Body of pancreas (tissue), 4 donors: Measurements from ENCODE around the gene FMOD. TPM values are rescaled to one million over a fixed set of nuclear protein-coding genes. Genes with fewer than 3 reads are reported as not detected.
"Not testable (repeated sequence)": the region's sequence is repeated elsewhere in the genome, so short reads cannot be mapped to it uniquely, and the experiment has no call there.

Source experiments
- ATAC-seq: fragments of 150-250 bp; one replicate; pipeline ENCODE4 v1.9.1; 2016
- DNase-seq, 4 donors: peaks; one replicate each; pipeline ENCODE4 v3.0.0-alpha.2; 2019
- H3K27ac ChIP-seq, 4 donors: fragments of 200-600 bp; sonication (generic); 1 replicate in 3 of 4; 2 replicates in 1 of 4; pipeline versions ENCODE4 v1.5.1 to v1.6.1; 2016 to 2019; ENCODE audit warnings: mild to moderate bottlenecking in 1 of 4, mixed read lengths in 1 of 4, moderate library complexity in 1 of 4
- H3K27me3 ChIP-seq, 2 donors: fragments of 200-600 bp; sonication (generic); one replicate each; pipeline ENCODE4 v1.6.0; 2016; ENCODE audit warnings: mild to moderate bottlenecking in 1 of 2
- H3K36me3 ChIP-seq, 2 donors: fragments of 200-600 bp; sonication (generic); replicated peaks in 1 of 2; 2 replicates each; pipeline ENCODE4 v1.5.1; 2016; ENCODE audit warnings: low read depth in 2 of 2; ENCODE audit not compliant: insufficient read depth in 1 of 2
- H3K4me1 ChIP-seq: fragments of 200-600 bp; sonication (generic); one replicate; pipeline ENCODE4 v1.6.0; 2016
- H3K4me3 ChIP-seq, 2 donors: fragments of 200-600 bp; sonication (generic); 1 replicate in 1 of 2; 2 replicates in 1 of 2; pipeline ENCODE4 v1.5.1; 2016 to 2019
- H3K9me3 ChIP-seq, 3 donors: fragments of 200-600 bp; sonication (generic); 1 replicate in 2 of 3; 2 replicates in 1 of 3; pipeline ENCODE4 v1.5.1; 2016
- CTCF ChIP-seq, 7 experiments: fragments of 450-650 bp in 4 of 7; fragments of 200-600 bp in 3 of 7; sonication (generic) in 3 of 7; IDR thresholded peaks; one replicate each; pipeline ENCODE4 v1.5.1; 2016 to 2019; ENCODE audit warnings: antibody characterized with exemption in 7 of 7
- POLR2A ChIP-seq, 3 donors: fragments of 450-650 bp; IDR thresholded peaks; one replicate each; pipeline ENCODE4 v1.6.1; 2016; ENCODE audit warnings: antibody characterized with exemption in 3 of 3, mild to moderate bottlenecking in 2 of 3
- WGBS, 2 donors: methylation state at CpG; one replicate each; pipeline ENCODE4 v1.1.5; 2017; 5-methylcytosine and 5-hydroxymethylcytosine counted together
- intact Hi-C: fragments of 100-400 bp; cut with DNase I; formaldehyde crosslinking; loops from one replicate; pipeline ENCODE4 v1.15.1; 2023
- total RNA-seq, 2 donors: library from RNA; depleted of rRNA; stranded (reverse); fragments of >200 nt; gene quantifications; one replicate each; pipeline ENCODE4 v1.1.0, GENCODE V29; 2016

Gene FMOD
- total RNA-seq, 2 donors from 2014 or later = 14.2 to 18.7 TPM

DNA sequence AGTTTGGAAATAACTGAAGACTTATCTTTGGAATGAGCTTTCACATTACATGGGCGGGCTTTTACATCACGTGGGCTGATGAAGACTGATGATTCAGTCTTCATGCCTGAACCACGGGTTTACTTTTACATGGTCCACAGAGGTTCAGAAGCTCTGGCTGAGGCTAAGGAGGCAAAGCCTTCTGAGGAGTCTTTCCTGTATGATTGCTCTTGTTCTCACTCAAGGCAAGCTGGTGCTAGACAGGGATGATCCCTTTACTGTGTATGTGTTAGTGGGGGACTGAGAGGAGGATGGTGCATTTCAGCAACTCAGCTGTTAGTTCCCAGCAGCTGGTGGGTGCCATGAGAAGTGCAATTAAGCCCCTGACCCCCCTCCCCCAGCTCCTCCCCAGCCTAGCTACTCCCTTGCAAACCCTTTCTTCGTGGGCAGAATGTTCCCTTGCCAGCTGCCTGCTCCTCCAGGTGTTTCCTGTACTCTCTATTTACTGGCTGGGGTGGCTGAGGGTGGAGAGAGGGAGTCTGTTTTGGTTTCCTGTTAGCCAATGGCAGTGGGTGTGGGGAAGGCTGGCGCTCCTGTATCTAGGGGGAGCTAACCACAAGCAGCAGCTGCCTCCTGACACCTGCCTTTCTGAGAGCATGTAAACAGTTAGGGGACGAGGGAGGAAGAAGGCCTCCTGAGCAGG lies 30.2 kb downstream of the FMOD start:
- 42 to 62% methylated on average over 4 to 6 of the region's 6 CpGs for WGBS, 2 donors

DNA sequence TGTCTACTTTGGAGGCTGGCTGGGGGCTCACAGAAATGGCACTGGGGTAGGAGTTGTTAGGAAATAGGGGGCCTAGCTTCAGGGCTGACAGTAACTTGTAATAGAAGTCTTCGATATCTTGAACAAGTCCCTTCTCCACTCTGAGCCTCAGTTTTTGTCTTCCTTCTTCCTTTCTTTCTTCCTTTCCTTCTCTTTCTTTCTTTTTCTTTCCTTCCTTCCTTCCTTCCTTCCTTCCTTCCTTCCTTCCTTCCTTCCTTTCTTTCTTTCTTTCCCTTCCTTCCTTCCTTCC lies 32.7 kb downstream of the FMOD start:
- no peak for DNase-seq
- WGBS, 2 donors = 100% methylated on average over 1 of the region's 1 CpG
- intact Hi-C loops = no loop called here
- Histone ChIP-seq H3K27me3 (no peaks in the 10 kb centered on the region), H3K4me3 (no peak overlapping the region), H3K4me1 (peaks cover 77% of the 10 kb centered on the region), H3K27ac (peak overlapping the region; percentile 29 to 90 (median 86)), H3K9me3 (no peaks in the 10 kb centered on the region), H3K36me3 (no peaks in the 10 kb centered on the region)
- ATAC-seq = no peak
- TF ChIP-seq CTCF (IDR thresholded peaks at IDR 0.05) = no peak
- no peak for TF ChIP-seq POLR2A (IDR thresholded peaks at IDR 0.05)

More for the DNA sequence above, 30.2 kb downstream of the FMOD start:
- DNase-seq (peak; percentile 77 to 90 (median 86)), ATAC-seq (peak; percentile 41)
- Histone ChIP-seq H3K27me3 (no peaks in the 10 kb centered on the region), H3K4me3 (no peak overlapping the region), H3K36me3 (no peaks in the 10 kb centered on the region), H3K4me1 (peaks cover 95% of the 10 kb centered on the region), H3K9me3 (no peaks in the 10 kb centered on the region), H3K27ac (peak overlapping the region; percentile 82 to 98 (median 96))
- intact Hi-C loops = no loop called here
- peak; percentile 32 to 41 (median 33) for TF ChIP-seq POLR2A (IDR thresholded peaks at IDR 0.05)
- TF ChIP-seq CTCF (IDR thresholded peaks at IDR 0.05) = no peak

DNA sequence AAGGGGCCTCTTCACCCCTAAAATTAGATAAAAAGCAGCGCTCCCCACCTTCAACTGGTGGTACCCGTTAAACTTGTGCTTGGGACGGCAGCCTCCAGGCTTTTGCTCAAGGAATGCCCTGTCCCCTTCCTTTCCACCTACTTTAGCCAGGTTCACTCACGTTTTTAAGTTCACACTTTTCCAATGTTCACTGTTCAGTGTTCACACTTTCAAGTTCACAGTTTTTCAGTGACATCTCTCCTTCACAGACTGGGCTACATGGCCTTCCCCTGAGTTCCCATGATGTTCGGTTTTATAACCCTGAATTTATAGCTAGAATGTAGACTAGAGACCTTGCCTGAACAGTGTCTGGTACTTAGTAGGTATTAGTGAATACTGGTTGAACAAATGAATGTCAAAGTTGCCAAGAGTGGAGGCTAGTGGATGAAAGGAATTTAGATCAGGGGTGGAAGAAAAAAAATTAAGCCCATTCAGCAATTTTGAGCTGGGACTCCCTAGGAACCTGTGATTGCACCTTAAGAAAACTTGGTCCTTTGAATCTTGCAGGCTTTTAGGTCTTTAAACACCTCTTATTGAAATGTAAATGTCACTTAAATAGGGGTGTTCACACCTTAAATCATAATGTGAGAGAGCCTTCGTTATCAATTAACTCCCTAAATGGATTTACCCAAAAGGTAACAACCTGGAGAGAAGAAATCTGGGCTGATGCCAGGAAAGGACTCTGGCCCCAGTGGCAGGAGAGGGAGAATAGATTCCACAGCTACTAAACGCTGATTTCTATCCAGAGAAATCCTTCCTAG lies 33.3 kb downstream of the FMOD start:
- TF ChIP-seq CTCF (IDR thresholded peaks at IDR 0.05) (peak in 1 of 7 experiments; percentile 5), POLR2A (IDR thresholded peaks at IDR 0.05) (no peak)
- no peaks in the 10 kb centered on the region for H3K36me3 ChIP-seq
- H3K9me3 ChIP-seq = no peaks in the 10 kb centered on the region
- no peaks in the 10 kb centered on the region for H3K27me3 ChIP-seq
- WGBS, 2 donors = 47 to 59% methylated on average over 7 of the region's 7 CpGs
- intact Hi-C loops = no loop called here
- H3K4me3 ChIP-seq = no peak overlapping the region
- DNase-seq = peak in 2 of 4 donors; percentile 28 to 47
- peaks cover 72% of the 10 kb centered on the region for H3K4me1 ChIP-seq
- ATAC-seq = no peak
- H3K27ac ChIP-seq = peak overlapping the region; percentile 76 to 90 (median 86)

DNA sequence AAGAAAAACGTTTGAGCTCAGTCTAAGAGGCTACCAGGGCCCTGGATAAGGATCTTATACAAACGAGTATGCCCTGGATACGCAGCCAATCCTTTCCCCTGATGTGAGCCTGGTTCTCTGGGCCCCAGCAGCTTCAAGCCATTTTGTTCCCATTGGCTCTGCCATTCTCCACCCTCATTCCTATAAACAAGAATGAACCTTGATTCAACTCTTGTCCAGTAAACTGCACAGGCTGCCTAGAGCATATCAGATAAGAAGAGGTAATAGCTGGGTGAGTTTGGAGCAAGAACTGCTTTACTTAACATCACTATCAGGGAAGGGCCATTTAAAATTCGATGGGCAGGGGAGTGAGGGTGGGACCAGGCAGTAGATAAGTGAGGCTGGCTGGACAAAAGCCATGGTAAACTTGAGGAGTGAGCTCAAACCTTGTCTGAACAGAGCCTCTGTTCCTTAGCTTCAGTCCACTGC lies 34.3 kb downstream of the FMOD start:
- Histone ChIP-seq H3K27ac (peak overlapping the region; percentile 76 to 90 (median 86)), H3K4me1 (peaks cover 62% of the 10 kb centered on the region), H3K36me3 (no peaks in the 10 kb centered on the region), H3K4me3 (no peak overlapping the region), H3K9me3 (no peaks in the 10 kb centered on the region), H3K27me3 (no peaks in the 10 kb centered on the region)
- peak; percentile 81 to 93 (median 86) for DNase-seq
- 8 to 25% methylated on average over 4 of the region's 4 CpGs for WGBS, 2 donors
- intact Hi-C loops = no loop called here
- peak; percentile 88 for ATAC-seq
- TF ChIP-seq CTCF (IDR thresholded peaks at IDR 0.05) = no peak
- peak in 2 of 3 donors; percentile 54 to 56 for TF ChIP-seq POLR2A (IDR thresholded peaks at IDR 0.05)

GRCh38 chr1:203314025-203314759 lies 36.7 kb downstream of the FMOD start:
- intact Hi-C loops, DNase-seq, H3K4me3 ChIP-seq, H3K27me3 ChIP-seq, ATAC-seq, H3K9me3 ChIP-seq, H3K36me3 ChIP-seq: not testable (repeated sequence)
- Histone ChIP-seq H3K4me1 (peaks cover 52% of the 10 kb centered on the region), H3K27ac (peak overlapping the region in 1 of 4 donors; percentile 90)
- 85 to 94% methylated on average over 4 of the region's 4 CpGs for WGBS, 2 donors
